Fibroblast of mammary gland (primary cell): ENCODE measurements around the gene UNC5B.

Source experiments
- DNase-seq: peaks from one replicate; pipeline ENCODE4 v3.0.0-alpha.2; 2010; ENCODE audit warnings: low read depth
- H3K4me3 ChIP-seq: 2 replicates; pipeline ENCODE4 v1.5.1; 2011; ENCODE audit warnings: low read depth, mild to moderate bottlenecking, low read length, moderate library complexity; ENCODE audit not compliant: control insufficient read depth
- CTCF ChIP-seq: conservative IDR thresholded peaks from 2 replicates; pipeline ENCODE4 v1.5.1; 2011; ENCODE audit warnings: low read depth, low read length, inconsistent platforms; ENCODE audit not compliant: control insufficient read depth, insufficient read depth

Gene UNC5B

GRCh38 chr10:71351628-71352319 is 139.4 kb downstream of the UNC5B start:
- no peak for TF ChIP-seq CTCF
- no peak overlapping the region for H3K4me3 ChIP-seq
- DNase-seq = no peak
